HEK293 (cell line): Measurements from ENCODE around the gene EBI3.

ENCODE experiments used
- GFI1B ChIP-seq: fragments of 450-650 bp; formaldehyde crosslinking; IDR thresholded peaks from 2 replicates; pipeline ENCODE4 v1.5.1; 2016; ENCODE audit warnings: missing biosample characterization, missing genetic modification characterization
- HOXA7 ChIP-seq: sonication (generic); formaldehyde crosslinking; IDR thresholded peaks from 2 replicates; pipeline ENCODE4 v1.8.1; 2022; ENCODE audit warnings: missing genetic modification reagents, borderline replicate concordance
- KLF1 ChIP-seq: fragments of 450-650 bp; formaldehyde crosslinking; IDR thresholded peaks from 2 replicates; pipeline ENCODE4 v1.5.1; 2016; ENCODE audit warnings: missing biosample characterization, missing genetic modification characterization
- KLF16 ChIP-seq: fragments of 450-650 bp; formaldehyde crosslinking; IDR thresholded peaks from 2 replicates; pipeline ENCODE4 v1.5.1; 2017; ENCODE audit warnings: missing biosample characterization, missing genetic modification characterization
- KLF9 ChIP-seq: fragments of 450-650 bp; formaldehyde crosslinking; IDR thresholded peaks from 2 replicates; pipeline ENCODE4 v1.5.1; 2016; ENCODE audit warnings: missing biosample characterization, missing genetic modification characterization, low read depth
- MEIS1 ChIP-seq: sonication (generic); formaldehyde crosslinking; IDR thresholded peaks from 2 replicates; pipeline ENCODE4 v1.8.1; 2022; ENCODE audit warnings: missing genetic modification reagents, mild to moderate bottlenecking, borderline replicate concordance
- REPIN1 ChIP-seq: fragments of 450-650 bp; formaldehyde crosslinking; IDR thresholded peaks from 2 replicates; pipeline ENCODE4 v1.5.1; 2017; ENCODE audit warnings: missing biosample characterization, missing genetic modification characterization, low read depth
- SCRT1 ChIP-seq: fragments of 450-650 bp; formaldehyde crosslinking; IDR thresholded peaks from 2 replicates; pipeline ENCODE4 v1.5.1; 2016; ENCODE audit warnings: missing biosample characterization, missing genetic modification characterization, borderline replicate concordance
- SETDB1 ChIP-seq: IDR thresholded peaks from one replicate; pipeline ENCODE4 v1.6.1; 2017; ENCODE audit warnings: mild to moderate bottlenecking, low read length, moderate library complexity, mixed read lengths; ENCODE audit not compliant: insufficient read length
- WT1 ChIP-seq: fragments of 450-650 bp; formaldehyde crosslinking; IDR thresholded peaks from 2 replicates; pipeline ENCODE4 v1.5.1; 2016; ENCODE audit warnings: missing biosample characterization, missing genetic modification characterization
- ZBTB1 ChIP-seq: fragments of 450-650 bp; formaldehyde crosslinking; IDR thresholded peaks from 2 replicates; pipeline ENCODE4 v1.5.1; 2016; ENCODE audit warnings: missing biosample characterization, missing genetic modification characterization
- ZNF133 ChIP-seq: fragments of 450-650 bp; formaldehyde crosslinking; IDR thresholded peaks from 2 replicates; pipeline ENCODE4 v1.5.1; 2016; ENCODE audit warnings: missing biosample characterization, missing genetic modification characterization
- ZNF138 ChIP-seq: fragments of 450-650 bp; formaldehyde crosslinking; IDR thresholded peaks from 2 replicates; pipeline ENCODE4 v1.5.1; 2016; ENCODE audit warnings: missing biosample characterization, missing genetic modification characterization, borderline replicate concordance
- ZNF155 ChIP-seq: fragments of 450-650 bp; formaldehyde crosslinking; IDR thresholded peaks from 2 replicates; pipeline ENCODE4 v1.5.1; 2016; ENCODE audit warnings: missing biosample characterization, missing genetic modification characterization
- ZNF169 ChIP-seq: fragments of 450-650 bp; formaldehyde crosslinking; IDR thresholded peaks from 2 replicates; pipeline ENCODE4 v1.5.1; 2016; ENCODE audit warnings: missing biosample characterization, missing genetic modification characterization
- ZNF214 ChIP-seq: fragments of 450-650 bp; formaldehyde crosslinking; IDR thresholded peaks from 2 replicates; pipeline ENCODE4 v1.5.1; 2017; ENCODE audit warnings: missing biosample characterization, mild to moderate bottlenecking, missing genetic modification characterization, borderline replicate concordance
- ZNF223 ChIP-seq: fragments of 450-650 bp; formaldehyde crosslinking; IDR thresholded peaks from 2 replicates; pipeline ENCODE4 v1.5.1; 2016; ENCODE audit warnings: missing biosample characterization, missing genetic modification characterization
- ZNF266 ChIP-seq: fragments of 450-650 bp; formaldehyde crosslinking; IDR thresholded peaks from 2 replicates; pipeline ENCODE4 v1.5.1; 2016; ENCODE audit warnings: missing biosample characterization, missing genetic modification characterization, low read depth
- ZNF335 ChIP-seq: fragments of 450-650 bp; formaldehyde crosslinking; conservative IDR thresholded peaks from 2 replicates; pipeline ENCODE4 v1.5.1; 2016; ENCODE audit warnings: missing biosample characterization, missing genetic modification characterization
- ZNF391 ChIP-seq: fragments of 450-650 bp; formaldehyde crosslinking; IDR thresholded peaks from 2 replicates; pipeline ENCODE4 v1.5.1; 2016; ENCODE audit warnings: low read depth, missing biosample characterization, missing genetic modification characterization, borderline replicate concordance
- ZNF404 ChIP-seq: fragments of 450-650 bp; formaldehyde crosslinking; IDR thresholded peaks from 2 replicates; pipeline ENCODE4 v1.5.1; 2017; ENCODE audit warnings: missing biosample characterization, missing genetic modification characterization
- ZNF423 ChIP-seq: fragments of 450-650 bp; formaldehyde crosslinking; IDR thresholded peaks from 2 replicates; pipeline ENCODE4 v1.5.1; 2016; ENCODE audit warnings: missing biosample characterization, missing genetic modification characterization
- ZNF48 ChIP-seq: fragments of 450-650 bp; formaldehyde crosslinking; IDR thresholded peaks from 2 replicates; pipeline ENCODE4 v1.5.1; 2016; ENCODE audit warnings: missing biosample characterization, missing genetic modification characterization
- ZNF555 ChIP-seq: fragments of 450-650 bp; formaldehyde crosslinking; conservative IDR thresholded peaks from 2 replicates; pipeline ENCODE4 v1.5.1; 2017; ENCODE audit warnings: missing biosample characterization, mild to moderate bottlenecking, missing genetic modification characterization, inconsistent platforms
- ZNF623 ChIP-seq: fragments of 450-650 bp; formaldehyde crosslinking; IDR thresholded peaks from 2 replicates; pipeline ENCODE4 v1.5.1; 2016; ENCODE audit warnings: missing biosample characterization, missing genetic modification characterization
- ZNF626 ChIP-seq: fragments of 450-650 bp; sonication (Bioruptor Pico); formaldehyde crosslinking; IDR thresholded peaks from 2 replicates; pipeline ENCODE4 v1.5.1; 2018; ENCODE audit warnings: missing biosample characterization, missing genetic modification characterization, inconsistent platforms
- ZNF629 ChIP-seq: fragments of 450-650 bp; formaldehyde crosslinking; IDR thresholded peaks from 2 replicates; pipeline ENCODE4 v1.5.1; 2017; ENCODE audit warnings: missing biosample characterization, missing genetic modification characterization
- ZNF660 ChIP-seq: fragments of 450-650 bp; IDR thresholded peaks from 2 replicates; pipeline ENCODE4 v1.5.1; 2018; ENCODE audit warnings: missing biosample characterization, mild to moderate bottlenecking, missing genetic modification characterization
- ZNF664 ChIP-seq: fragments of 450-650 bp; formaldehyde crosslinking; IDR thresholded peaks from 2 replicates; pipeline ENCODE4 v1.5.1; 2016; ENCODE audit warnings: missing biosample characterization, missing genetic modification characterization
- ZNF768 ChIP-seq: fragments of 450-650 bp; formaldehyde crosslinking; IDR thresholded peaks from 2 replicates; pipeline ENCODE4 v1.5.1; 2018; ENCODE audit warnings: missing biosample characterization, mild to moderate bottlenecking, missing genetic modification characterization
- TF ChIP-seq, protein P1 (sequence below): fragments of 450-650 bp; formaldehyde crosslinking; IDR thresholded peaks from 2 replicates; pipeline ENCODE4 v1.5.1; 2016; ENCODE audit warnings: missing biosample characterization, missing genetic modification characterization
- TF ChIP-seq, protein P2 (sequence below): fragments of 450-650 bp; formaldehyde crosslinking; IDR thresholded peaks from 2 replicates; pipeline ENCODE4 v1.5.1; 2016; ENCODE audit warnings: missing biosample characterization, missing genetic modification characterization
- TF ChIP-seq, protein P3 (sequence below): fragments of 450-650 bp; formaldehyde crosslinking; IDR thresholded peaks from 2 replicates; pipeline ENCODE4 v1.5.1; 2016; ENCODE audit warnings: missing biosample characterization, missing genetic modification characterization
- TF ChIP-seq, protein P4 (sequence below): fragments of 450-650 bp; IDR thresholded peaks from 2 replicates; pipeline ENCODE4 v1.5.1; 2018; ENCODE audit warnings: missing biosample characterization, missing genetic modification characterization
- TF ChIP-seq, protein P5 (sequence below): fragments of 450-650 bp; formaldehyde crosslinking; IDR thresholded peaks from 2 replicates; pipeline ENCODE4 v1.5.1; 2016; ENCODE audit warnings: missing biosample characterization, missing genetic modification characterization

The EBI3 gene

DNA sequence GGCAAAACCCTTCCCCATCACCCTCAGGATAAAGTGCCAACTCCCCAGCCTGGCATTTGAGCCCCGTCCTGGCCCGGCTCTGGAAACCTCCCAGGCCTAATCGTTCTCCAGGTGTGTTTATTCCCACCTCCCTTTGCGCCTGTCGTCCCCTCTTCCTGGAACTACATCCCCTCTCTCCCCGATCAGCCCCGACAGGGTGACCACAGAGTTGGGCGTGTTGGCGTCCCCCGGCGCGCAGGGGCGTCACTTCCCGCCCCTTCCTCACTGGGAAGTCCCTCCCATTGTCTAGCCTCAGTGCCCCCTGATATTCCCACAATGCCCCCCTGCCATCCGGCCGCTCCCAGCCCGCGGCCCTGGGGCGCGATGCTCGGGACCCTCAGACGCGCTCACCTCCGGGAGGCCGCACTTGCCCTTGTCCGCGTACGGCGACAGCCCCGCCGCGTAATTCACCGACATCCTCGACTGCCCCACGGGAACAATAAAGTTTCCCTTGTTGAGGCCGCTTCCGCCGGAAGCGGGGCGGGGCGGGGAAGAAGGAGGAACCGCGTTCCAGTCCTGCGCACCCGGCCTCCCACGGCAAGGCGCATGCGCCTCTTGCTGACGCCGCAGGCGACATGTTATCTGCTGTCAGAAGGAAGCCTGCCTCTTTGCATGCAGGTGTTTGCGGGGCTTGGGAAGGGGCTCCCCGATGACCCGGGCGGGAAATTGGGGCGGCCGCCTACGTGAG, 47.1 kb upstream of the EBI3 start, which contains the start of the genes ANKRD24 and SIRT6 (continued):
- TF ChIP-seq HOXA7 (CRISPR knock-in tag): no peak
- peak; percentile 87 for TF ChIP-seq ZNF629 (tag by site-specific recombination)
- no peak for TF ChIP-seq SCRT1 (tag by site-specific recombination)
- TF ChIP-seq ZNF660 (tag by site-specific recombination): peak; percentile 71; the same call in 1 of the 2 replicates
- TF ChIP-seq ZNF138 (tag by site-specific recombination): no peak
- TF ChIP-seq REPIN1 (tag by site-specific recombination): no peak
- peak; percentile 53 for TF ChIP-seq WT1 (tag by site-specific recombination)
- TF ChIP-seq KLF9 (tag by site-specific recombination): peak; percentile 93
- no peak for TF ChIP-seq ZNF169
- no peak for TF ChIP-seq SETDB1
- TF ChIP-seq ZNF48 (tag by site-specific recombination): no peak
- peak; percentile 94; the same call in 1 of the 2 replicates for TF ChIP-seq ZNF391 (tag by site-specific recombination)
- TF ChIP-seq ZNF423 (tag by site-specific recombination): peak; percentile 82
- TF ChIP-seq, protein P1, sequence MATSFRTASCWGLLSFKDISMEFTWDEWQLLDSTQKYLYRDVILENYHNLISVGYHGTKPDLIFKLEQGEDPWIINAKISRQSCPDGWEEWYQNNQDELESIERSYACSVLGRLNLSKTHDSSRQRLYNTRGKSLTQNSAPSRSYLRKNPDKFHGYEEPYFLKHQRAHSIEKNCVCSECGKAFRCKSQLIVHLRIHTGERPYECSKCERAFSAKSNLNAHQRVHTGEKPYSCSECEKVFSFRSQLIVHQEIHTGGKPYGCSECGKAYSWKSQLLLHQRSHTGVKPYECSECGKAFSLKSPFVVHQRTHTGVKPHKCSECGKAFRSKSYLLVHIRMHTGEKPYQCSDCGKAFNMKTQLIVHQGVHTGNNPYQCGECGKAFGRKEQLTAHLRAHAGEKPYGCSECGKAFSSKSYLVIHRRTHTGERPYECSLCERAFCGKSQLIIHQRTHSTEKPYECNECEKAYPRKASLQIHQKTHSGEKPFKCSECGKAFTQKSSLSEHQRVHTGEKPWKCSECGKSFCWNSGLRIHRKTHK (tag by site-specific recombination): no peak
- no peak for TF ChIP-seq ZNF155
- no peak for TF ChIP-seq GFI1B
- no peak for TF ChIP-seq ZNF266
- peak; percentile 76 for TF ChIP-seq ZNF335 (tag by site-specific recombination)
- TF ChIP-seq ZNF214 (tag by site-specific recombination): no peak
- TF ChIP-seq, protein P2, sequence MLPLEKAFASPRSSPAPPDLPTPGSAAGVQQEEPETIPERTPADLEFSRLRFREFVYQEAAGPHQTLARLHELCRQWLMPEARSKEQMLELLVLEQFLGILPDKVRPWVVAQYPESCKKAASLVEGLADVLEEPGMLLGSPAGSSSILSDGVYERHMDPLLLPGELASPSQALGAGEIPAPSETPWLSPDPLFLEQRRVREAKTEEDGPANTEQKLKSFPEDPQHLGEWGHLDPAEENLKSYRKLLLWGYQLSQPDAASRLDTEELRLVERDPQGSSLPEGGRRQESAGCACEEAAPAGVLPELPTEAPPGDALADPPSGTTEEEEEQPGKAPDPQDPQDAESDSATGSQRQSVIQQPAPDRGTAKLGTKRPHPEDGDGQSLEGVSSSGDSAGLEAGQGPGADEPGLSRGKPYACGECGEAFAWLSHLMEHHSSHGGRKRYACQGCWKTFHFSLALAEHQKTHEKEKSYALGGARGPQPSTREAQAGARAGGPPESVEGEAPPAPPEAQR (tag by site-specific recombination): 0 out of 2 replicates have a peak, but pooled peaks have one; percentile 12
- no peak; the same call in 1 of the 2 replicates for TF ChIP-seq ZNF623 (tag by site-specific recombination)
- TF ChIP-seq ZNF768 (tag by site-specific recombination): no peak
- no peak for TF ChIP-seq ZNF555
- peak; percentile 99 for TF ChIP-seq KLF16 (tag by site-specific recombination)
- TF ChIP-seq ZNF664: no peak
- no peak for TF ChIP-seq MEIS1
- TF ChIP-seq ZNF223 (tag by site-specific recombination): no peak
- TF ChIP-seq, protein P3, sequence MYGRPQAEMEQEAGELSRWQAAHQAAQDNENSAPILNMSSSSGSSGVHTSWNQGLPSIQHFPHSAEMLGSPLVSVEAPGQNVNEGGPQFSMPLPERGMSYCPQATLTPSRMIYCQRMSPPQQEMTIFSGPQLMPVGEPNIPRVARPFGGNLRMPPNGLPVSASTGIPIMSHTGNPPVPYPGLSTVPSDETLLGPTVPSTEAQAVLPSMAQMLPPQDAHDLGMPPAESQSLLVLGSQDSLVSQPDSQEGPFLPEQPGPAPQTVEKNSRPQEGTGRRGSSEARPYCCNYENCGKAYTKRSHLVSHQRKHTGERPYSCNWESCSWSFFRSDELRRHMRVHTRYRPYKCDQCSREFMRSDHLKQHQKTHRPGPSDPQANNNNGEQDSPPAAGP (tag by site-specific recombination): peak; percentile 96
- no peak for TF ChIP-seq ZBTB1
- TF ChIP-seq, protein P4, sequence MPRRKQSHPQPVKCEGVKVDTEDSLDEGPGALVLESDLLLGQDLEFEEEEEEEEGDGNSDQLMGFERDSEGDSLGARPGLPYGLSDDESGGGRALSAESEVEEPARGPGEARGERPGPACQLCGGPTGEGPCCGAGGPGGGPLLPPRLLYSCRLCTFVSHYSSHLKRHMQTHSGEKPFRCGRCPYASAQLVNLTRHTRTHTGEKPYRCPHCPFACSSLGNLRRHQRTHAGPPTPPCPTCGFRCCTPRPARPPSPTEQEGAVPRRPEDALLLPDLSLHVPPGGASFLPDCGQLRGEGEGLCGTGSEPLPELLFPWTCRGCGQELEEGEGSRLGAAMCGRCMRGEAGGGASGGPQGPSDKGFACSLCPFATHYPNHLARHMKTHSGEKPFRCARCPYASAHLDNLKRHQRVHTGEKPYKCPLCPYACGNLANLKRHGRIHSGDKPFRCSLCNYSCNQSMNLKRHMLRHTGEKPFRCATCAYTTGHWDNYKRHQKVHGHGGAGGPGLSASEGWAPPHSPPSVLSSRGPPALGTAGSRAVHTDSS: no peak
- TF ChIP-seq ZNF626: no peak
- TF ChIP-seq, protein P5, sequence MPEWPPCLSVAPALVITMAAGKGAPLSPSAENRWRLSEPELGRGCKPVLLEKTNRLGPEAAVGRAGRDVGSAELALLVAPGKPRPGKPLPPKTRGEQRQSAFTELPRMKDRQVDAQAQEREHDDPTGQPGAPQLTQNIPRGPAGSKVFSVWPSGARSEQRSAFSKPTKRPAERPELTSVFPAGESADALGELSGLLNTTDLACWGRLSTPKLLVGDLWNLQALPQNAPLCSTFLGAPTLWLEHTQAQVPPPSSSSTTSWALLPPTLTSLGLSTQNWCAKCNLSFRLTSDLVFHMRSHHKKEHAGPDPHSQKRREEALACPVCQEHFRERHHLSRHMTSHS (tag by site-specific recombination): no peak
- peak; percentile 90 for TF ChIP-seq KLF1 (tag by site-specific recombination)
- no peak for TF ChIP-seq ZNF404 (tag by site-specific recombination)
- TF ChIP-seq ZNF133: no peak
